Activated CD8-positive, alpha-beta memory T cell treated with anti-CD3 and anti-CD28 coated beads for 1 hour (primary cell): ENCODE results near the gene CCNY.

Source experiments
- DNase-seq, 2 donors: peaks; one replicate each; pipeline ENCODE4 v3.0.0-alpha.2; 2020; ENCODE audit warnings: low read depth in 1 of 2; ENCODE audit errors: extremely low read depth in 1 of 2

The CCNY gene

DNA sequence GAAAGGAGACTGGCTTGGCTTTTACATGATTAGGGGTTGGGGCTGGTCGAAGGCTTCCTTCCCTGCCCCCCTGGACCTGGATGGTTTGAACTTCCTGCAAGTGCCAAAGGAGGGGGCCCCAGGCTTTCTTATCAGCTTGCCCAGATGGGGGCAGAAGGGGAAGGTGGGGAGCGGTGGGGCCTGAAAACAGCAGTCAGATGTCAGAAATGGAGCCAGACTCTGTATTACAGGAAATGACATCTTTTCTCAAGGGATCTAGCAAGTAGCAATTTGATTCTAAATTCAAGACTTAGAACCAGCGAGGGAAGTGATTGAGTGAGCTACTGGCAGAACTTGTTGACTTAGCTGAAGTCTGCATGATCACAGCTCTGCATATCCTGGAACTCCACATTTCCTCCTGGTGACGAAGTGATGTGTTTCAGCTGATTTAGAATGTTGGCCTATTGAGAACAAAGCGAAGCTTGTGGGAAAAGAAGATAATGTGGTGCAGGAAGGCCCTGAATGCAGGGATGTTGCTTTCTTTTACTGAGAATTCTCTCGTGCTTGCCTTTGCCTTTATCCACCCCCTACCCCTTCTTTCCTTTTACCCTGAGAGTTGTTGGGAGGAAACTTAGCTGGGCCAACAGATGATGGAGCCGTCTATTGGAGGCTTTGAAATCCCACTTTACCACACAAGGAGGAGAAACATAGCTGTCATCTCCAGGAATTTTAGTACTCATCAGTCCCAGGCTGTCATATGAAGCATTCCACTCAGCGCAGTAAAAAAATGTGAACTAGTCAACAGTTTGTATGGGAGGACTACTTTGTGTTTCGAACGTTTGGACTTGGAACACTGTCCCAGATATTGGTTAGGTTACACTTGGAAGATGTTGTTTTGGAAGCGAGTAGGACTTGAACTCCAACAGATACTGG is 43.2 kb downstream of the CCNY start:
- peak in 1 of 2 donors; percentile 3 for DNase-seq

DNA sequence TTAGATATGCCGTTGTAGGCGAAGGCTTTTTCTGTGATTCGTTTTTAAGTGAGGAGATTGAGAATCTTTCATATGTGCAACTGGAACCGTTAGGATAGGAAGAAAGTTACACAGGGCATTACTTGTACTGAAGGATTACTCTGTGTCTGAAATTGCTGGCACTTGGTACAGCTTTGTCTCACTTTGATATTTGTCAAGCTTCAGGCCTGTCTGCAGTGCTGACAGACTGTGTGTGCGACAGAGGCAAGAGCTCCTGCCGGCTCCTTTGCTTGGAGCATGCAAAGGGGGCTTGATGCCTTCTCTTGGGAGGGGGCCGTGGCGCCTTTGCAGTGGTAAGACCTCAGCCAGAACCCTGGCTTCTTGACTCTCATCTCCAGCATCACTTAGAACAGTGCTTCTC is 45.8 kb downstream of the CCNY start:
- DNase-seq = no peak

DNA sequence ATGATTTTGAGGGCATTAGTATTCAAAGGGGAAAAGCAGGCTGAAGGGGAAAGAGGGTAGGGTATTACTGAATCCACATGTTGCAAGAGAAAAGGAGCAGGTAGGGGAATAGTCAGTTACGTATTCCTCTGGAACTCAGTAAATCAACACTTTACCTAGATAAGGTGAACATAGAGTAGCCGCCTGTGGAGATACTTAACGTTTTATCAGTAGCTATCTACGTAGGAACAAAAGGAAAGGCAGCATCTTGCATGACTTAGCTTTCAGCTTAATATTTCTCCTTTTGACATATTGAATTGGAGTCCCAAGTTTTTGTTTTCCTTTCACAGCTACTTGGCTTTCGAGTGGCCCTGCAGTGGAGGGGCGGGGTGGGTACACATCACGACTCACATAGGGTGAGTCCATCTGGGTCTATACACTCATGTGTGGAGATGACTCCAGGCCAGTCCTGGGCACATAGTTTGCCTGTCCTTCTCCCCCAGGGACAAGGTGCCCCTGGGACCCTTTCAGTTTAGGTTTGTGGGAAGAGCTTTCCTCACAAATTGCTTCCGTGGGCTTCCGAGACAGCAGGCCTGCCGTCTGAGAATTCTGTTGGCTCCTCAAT is 48.1 kb downstream of the CCNY start:
- no peak for DNase-seq

DNA sequence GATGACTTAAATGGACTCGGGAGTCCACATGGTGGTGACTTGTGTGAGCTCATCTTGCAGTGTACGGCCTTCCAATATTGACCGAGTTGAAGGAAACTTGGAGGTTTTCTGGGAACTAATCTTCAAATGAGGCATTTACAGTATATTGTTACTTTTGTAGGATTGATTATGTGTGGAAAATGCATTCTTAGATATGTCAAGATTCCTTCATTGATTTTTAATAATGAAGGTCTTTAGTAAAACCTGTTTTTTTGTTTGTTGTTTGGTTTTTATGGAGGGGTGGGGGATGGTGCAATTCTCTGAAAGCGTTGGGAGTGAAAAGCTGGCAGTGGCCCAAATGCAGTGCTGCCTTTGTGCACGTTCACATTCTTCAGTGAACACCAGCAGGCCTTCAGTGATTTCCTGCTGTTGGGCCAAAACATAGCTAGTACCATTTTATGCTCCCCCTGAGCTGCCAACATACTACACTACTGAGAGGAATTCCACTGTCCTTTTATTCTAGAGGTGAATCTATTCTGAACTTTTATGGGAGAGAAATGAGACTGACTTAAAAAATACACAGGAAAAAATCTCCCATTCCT is 50.4 kb downstream of the CCNY start:
- DNase-seq = no peak

DNA sequence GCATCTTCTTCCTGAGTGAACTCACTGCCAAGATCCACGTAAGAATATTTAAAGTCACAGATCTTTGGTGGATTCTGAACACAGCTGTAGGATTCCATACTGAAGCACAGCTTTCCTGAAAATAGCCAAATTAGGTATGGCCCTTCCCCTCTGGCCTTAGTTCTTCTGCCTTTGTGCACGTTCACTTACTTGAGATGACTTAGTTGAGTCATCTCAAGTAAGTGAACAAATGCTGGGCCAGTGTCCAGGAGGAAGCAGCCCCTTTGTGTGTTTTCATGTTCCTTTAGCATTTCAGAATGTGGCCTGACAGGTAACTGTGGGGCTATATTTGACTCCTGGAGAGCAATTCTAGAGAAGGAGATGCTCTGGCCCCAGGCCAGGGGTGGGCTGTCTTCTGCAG is 51.5 kb downstream of the CCNY start:
- DNase-seq = no peak

DNA sequence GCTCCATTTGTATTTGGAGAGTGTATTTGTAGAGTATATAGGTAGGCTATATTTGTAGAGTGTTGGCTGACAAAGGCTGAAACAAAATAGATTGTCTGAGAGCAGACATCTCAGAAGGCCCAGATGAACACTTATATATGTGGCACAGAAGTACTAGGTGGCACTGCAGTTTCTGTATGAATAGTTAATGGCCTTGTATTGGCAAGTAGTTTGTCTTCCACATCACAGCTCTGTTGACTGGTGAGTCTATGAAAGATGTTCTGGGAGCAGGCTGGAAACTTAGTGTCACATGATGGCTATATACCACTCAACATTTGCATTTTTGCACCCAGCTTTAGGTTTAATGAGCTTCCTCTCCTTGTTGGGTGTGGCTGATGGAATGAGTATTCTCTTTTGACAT is 51.9 kb downstream of the CCNY start:
- DNase-seq = no peak

DNA sequence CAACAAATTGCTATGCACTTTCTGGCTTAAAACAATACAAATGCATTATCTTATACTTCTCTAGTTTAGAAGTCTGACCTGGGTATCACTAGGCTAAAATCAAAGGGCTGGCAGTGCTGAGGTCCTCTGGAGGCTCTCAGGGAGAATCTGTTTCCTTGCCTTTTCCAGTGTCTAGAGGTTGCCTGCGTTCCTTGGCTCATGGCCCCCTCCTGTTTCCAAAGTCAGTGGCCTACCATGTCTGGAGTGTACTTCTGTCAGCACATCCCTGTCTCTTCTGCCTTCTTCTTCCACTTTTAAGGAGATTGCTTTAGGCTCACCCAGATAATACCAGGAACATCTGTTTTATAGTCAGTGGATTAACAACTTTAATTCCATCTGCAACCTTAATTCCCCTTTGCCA is 52.4 kb downstream of the CCNY start:
- DNase-seq = no peak

DNA sequence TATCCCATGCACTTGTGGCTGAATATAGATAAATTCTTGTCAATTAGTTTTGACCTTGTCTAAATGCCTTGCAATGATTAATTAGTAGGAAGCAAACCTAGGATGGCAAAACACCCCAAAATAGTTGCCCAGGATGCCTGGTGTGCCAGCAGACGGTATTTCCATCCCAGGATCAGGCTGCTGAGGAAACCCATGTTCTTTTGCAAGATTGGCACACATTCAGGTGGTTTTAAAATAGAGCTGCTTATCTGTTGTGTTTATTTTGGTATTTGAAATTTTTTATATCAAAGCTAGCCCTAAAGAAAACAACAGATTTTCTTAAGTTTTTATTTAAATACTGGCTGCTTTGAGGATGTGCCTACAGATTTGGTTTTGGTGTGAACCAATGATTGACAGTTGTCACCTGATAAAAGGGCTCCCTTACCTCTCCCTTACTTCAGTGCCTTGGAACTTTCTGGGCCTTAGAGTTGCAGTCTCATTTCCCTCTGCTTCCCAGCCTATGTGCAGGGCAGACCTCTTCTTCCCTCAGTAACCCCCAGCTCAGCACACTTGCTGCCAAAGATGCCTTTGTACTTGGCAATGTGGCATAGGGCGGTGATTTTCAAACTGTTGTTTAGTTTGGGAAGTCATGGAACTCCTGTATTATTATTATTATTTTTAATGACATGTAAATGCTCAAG is 54.0 kb downstream of the CCNY start:
- DNase-seq = no peak

DNA sequence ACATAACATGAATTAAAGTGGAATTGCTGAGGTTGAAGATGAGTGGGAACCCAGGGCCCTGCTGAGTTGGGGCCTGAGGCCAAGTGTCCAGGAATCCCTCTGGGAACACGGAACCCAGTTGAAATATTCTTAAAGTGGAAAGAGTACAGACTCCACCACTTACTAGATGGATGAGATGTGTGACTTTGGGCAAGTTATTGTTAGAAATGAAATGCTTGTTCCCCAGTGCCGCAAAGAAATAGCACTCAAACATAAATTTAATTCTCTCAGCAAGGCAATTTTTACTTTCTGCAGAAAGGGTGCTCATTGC is 54.5 kb downstream of the CCNY start:
- no peak for DNase-seq

DNA sequence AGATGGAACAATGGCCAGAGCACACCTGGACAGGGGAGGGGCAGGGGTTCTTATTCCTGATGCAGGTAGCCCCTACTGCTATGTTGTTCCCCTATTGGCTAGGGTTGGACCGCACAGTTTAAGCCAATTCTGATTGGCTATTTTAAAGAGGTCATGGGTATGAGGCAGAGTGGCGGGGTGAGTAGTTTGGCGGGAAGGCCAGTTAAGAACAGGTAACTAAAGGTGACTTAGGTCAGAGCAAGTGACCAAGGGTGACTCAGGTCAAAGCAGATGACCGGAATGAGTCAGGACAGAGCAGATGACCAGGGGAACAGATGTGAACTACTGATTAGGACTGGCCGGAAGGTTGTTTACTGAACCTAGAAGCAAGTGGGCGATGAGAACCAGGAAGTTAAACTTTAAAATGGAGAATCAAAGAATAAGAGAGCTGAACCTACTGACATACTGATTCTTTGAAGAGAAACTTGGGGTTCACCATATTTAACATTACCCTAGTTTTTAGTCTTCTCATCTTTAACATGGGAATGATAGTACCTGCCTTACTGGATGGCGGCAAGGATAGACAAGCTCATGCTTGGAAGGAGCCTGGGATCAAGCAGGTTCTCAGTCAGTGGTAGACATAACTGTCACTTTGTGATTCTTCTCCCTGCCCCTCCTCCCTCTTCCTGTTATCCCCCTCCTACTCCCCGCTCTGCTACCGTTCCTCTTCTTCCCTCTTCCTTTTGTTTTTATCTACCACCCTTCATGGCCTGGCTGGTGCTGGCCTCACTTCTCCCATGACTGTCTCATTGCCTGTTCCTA is 55.0 kb downstream of the CCNY start:
- no peak for DNase-seq

DNA sequence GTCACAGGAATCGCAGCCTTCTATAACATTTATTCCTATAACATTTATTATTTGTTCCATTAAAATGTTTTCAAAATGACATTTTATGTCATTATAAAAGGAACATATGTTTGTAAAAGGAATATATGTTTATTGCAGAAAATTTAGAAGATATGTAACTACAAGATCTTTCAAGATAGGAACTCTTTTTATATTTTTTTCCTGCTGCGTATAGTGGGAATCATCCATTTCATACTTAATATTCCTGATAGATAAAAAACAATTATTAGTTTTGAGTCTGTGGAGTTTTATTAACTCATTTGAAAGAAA is 55.6 kb downstream of the CCNY start:
- no peak for DNase-seq

DNA sequence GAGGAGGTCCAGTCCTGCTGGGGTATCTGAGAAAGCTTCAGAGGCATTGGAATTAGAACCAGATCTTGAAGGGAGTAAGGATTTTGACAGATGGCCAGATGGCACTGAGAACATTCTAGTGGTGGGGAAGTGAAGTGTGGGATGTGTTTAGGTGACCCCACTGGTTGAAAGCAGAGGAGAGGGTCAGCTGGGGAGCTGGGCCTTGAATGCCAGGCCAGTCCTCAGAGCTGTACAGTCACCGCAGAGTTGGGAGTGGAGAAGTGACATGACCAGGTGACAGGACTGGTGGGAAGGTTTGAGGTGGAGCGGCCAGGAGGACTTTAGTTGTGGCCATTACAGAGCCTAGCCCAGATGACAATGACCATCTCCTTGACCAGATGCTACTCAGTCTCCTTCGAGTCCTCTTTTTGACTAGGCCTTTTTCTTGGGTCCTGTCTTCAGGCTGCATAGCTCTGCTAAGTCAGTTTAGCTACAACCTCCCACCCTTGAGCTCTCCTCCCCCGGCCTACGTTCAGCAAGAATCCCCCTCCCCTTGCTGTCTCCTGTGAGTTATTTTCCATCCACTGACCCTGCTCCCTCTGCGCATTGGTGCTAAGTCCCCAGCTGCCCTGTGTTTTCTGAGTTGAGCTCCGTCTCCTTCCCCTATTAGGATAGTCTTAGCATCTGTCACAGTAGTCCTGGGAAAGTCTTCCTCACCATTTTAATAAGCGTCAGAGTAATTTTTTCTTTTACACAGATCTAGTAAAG is 56.3 kb downstream of the CCNY start:
- no peak for DNase-seq

DNA sequence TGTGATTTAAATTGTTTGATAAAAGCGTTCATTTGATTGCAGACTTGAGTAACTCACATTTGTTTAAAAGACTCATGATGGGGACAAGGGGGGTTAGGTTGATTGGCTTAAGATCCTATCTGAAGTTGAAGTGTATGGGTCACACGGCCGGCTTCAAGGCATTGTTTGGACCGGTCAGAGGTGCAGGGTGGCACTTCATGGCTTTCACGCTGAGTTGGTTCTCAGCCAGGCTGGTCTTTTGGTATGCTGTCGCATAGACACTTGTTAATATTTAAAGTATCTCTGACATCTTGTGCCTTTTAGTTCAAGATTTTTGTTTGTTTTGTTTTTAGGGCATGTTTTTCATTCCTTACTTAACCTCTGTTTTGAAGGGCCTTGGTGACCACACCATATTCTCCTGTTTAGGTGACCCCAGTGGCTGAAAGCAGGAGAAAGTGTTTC is 58.1 kb downstream of the CCNY start:
- DNase-seq = no peak

DNA sequence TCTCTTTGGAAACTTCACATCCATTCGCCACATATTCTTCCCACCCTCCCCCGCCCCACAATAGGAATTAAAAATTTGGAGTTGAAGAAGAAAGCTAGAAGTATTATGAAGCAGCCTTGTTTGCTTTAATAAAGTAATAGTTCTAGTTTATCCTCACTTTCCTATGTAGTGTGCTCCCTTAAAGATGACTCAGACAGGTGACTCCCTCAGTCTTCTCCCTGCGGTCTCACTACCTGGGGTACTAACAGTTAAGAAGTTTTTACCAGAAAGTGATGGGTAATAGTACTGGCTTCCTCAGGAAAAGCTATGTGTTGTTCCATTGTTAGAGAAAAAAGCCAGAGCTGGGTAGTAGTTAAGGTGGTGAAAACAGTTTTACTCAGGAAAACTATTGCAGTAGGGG is 58.6 kb downstream of the CCNY start:
- DNase-seq = no peak

DNA sequence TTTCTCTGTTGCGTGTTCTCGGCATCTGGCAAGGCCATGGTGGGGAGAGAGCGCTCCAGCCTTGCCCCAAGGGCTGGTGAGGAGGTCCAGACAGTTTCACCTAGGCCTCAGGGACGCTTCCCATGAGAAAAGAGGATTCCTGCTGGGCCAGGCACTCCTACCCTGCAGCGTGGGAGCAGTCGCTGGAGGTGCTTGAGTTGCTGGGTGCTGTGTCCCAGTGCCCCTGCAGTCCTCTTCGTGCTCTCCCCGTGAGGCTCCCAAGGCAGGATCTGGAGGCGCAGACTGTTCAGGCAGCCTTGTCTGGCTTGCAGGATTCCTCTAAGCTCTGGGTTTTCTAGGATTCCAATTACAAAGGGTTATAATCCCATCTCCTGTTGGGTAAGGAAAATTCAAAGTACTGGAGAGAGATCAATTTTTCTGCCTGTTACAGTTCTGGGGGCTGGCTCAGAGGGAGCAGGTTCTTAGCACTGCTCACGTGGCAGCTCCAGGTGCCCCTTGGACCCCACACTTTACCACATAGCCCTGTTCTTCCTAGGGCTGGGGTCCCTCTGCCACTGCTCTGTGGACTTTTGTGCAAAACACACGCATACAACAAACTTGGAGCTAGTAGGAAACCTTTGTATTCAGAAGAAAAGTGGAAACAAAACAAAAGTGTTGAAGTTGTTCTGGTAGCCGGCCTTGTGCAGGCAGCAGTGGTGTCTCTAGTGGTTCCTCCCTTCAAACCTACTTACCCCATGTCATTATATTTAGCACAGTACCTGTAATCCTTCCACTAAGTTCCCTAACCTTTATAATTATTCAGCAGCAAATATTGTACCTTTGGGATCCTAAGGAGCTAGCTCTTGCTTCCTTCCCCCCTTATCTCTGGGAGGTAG is 60.5 kb downstream of the CCNY start:
- no peak for DNase-seq

DNA sequence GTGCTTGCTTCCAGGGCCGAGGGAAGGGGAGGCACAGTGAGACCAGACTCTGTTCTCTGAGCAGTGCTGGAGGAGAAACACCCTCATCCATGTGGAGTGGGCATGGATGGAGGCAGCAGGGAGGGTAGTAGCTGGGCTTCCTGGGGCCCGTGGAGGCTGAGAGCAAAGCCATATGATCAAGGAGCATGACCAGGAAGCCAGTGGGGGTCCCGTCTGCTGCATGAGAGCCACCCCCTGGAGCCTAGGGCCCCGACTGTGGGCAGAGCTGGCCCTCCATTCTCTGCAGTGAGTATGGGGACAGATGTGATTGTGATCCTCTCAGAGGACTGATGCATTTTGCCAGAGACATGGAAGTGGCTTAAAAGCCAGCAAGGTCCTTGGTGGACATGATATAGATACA is 61.6 kb downstream of the CCNY start:
- DNase-seq = no peak

DNA sequence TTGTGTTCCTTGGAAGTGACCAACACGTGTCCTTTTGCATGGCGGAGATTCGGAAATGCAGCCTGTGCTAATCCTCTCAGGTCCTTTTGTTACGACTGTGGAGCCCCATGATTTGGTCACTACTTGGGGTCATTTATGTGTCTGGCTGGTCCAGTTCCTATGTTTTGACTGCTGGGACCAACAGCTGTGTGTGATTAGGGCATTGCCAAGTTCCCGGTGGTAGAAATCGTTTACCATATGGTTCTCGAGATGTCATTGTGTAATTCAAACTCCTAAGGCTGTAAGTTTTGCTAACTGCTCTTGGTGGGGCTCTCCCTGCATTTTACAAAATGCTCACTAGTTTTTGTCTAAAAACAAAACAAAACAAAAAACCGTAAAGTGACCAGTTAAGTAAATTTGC is 62.0 kb downstream of the CCNY start:
- DNase-seq = no peak

DNA sequence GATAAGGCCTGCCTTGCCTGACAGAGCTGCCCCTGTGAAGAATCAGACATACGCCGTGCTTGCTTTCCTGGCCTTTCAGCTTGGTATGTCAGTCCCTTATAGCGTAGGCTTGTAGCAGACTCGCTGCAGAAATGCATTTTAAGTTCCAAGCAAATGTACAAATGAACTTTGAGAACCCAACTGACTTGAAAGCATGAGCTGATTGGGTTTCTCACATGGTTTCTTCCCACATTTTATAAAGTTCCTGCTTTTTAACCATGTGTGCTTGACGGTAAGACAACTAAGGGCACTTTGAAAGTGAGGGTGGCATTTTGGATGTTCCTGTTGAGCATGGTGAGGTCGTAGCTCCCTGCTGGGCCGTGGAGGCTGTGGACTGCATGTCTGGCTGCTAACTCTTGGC is 62.6 kb downstream of the CCNY start:
- no peak for DNase-seq

DNA sequence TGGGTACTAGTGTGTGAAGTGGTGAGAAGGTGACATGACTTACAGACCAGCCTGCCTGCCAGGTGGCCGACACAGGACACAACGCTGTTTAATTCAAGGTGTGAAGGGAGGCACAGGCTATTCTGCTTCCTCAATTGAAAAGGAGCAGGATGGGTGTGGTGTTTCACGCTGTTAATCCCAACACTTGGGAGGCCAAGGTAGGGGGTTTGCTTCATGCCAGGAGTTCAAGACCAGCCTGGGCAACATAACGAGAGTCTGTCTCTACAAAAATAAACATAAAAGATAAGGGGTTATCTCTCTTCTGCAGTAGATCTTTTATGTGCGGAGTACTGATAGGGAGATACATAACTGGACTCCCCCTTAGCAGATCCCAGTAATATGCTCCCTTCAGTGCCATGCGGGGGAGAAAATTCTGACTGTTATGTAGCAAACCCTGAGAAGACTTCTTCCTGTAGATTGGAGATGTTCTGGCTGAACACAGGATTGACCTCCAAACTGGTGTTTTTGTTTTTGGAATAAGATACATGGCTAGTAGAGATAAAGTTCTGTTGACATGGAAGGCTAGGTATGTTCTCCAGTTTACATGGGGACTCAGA is 63.2 kb downstream of the CCNY start:
- DNase-seq = no peak
